Fibroblast of mammary gland (primary cell): ENCODE data around the gene SPRED2.

Experiments used
- DNase-seq: peaks from one replicate; pipeline ENCODE4 v3.0.0-alpha.2; 2010; ENCODE audit warnings: low read depth
- H3K4me3 ChIP-seq: 2 replicates; pipeline ENCODE4 v1.5.1; 2011; ENCODE audit warnings: low read depth, mild to moderate bottlenecking, low read length, moderate library complexity; ENCODE audit not compliant: control insufficient read depth
- CTCF ChIP-seq: conservative IDR thresholded peaks from 2 replicates; pipeline ENCODE4 v1.5.1; 2011; ENCODE audit warnings: low read depth, low read length, inconsistent platforms; ENCODE audit not compliant: control insufficient read depth, insufficient read depth

The SPRED2 gene

GRCh38 chr2:65379223-65379622, 53.2 kb downstream of the SPRED2 start:
- H3K4me3 ChIP-seq: no peak overlapping the region
- no peak for TF ChIP-seq CTCF
- no peak for DNase-seq

GRCh38 chr2:65378290-65378689, 54.1 kb downstream of the SPRED2 start:
- no peak overlapping the region for H3K4me3 ChIP-seq
- DNase-seq: no peak
- TF ChIP-seq CTCF: no peak

- no peak overlapping the region for H3K4me3 ChIP-seq
- TF ChIP-seq CTCF: no peak
- peak; percentile 77 for DNase-seq
These were observed 54.7 kb downstream of the SPRED2 start for GRCh38 chr2:65377556-65378192.

- TF ChIP-seq CTCF: no peak
- no peak overlapping the region for H3K4me3 ChIP-seq
- DNase-seq: no peak
These were observed 56.7 kb downstream of the SPRED2 start for GRCh38 chr2:65375723-65376122.

- no peak for DNase-seq
- H3K4me3 ChIP-seq: no peak overlapping the region
- TF ChIP-seq CTCF: no peak
These were observed 57.4 kb downstream of the SPRED2 start for GRCh38 chr2:65374999-65375398.

GRCh38 chr2:65374575-65374974, 57.8 kb downstream of the SPRED2 start:
- no peak for TF ChIP-seq CTCF
- DNase-seq: no peak
- H3K4me3 ChIP-seq: no peak overlapping the region
